CD8-positive, alpha-beta memory T cell (primary cell): ENCODE results near the gene LIG3. TPM values are rescaled to one million over a fixed set of nuclear protein-coding genes. Genes with fewer than 3 reads are reported as not detected.

ENCODE experiments used
- CTCF ChIA-PET: fragments of 350-600 bp; sonication (Branson Sonifier 250); formaldehyde crosslinking; loops from one replicate; lab custom pipeline; 2021; ENCODE audit warnings: antibody characterized with exemption; lab: Charles Lee
- POLR2A ChIA-PET: fragments of 350-600 bp; sonication (Branson Sonifier 250); formaldehyde crosslinking; loops from one replicate; lab custom pipeline; 2021; ENCODE audit warnings: antibody characterized with exemption; lab: Charles Lee
- DNase-seq, 5 donors: peaks; one replicate each; pipeline versions ENCODE4 v3.0.0 to v3.0.0-alpha.2; 2020 to 2022; ENCODE audit warnings: mixed read lengths in 1 of 5
- H3K27ac ChIP-seq: one replicate; pipeline ENCODE4 v1.7.0; 2013; ENCODE audit warnings: low read depth, mild to moderate bottlenecking, low read length, moderate library complexity
- H3K27me3 ChIP-seq: 2 replicates; pipeline ENCODE4 v1.7.0; 2013; ENCODE audit warnings: low read length, mild to moderate bottlenecking; ENCODE audit not compliant: insufficient read depth, poor library complexity, severe bottlenecking
- H3K36me3 ChIP-seq: 2 replicates; pipeline ENCODE4 v1.7.0; 2013; ENCODE audit warnings: mild to moderate bottlenecking, low read length, moderate library complexity; ENCODE audit not compliant: insufficient read depth
- H3K4me1 ChIP-seq: 2 replicates; pipeline ENCODE4 v1.7.0; 2013; ENCODE audit warnings: mild to moderate bottlenecking, low read length, moderate library complexity; ENCODE audit not compliant: insufficient read depth
- H3K4me3 ChIP-seq: 2 replicates; pipeline ENCODE4 v1.7.0; 2013; ENCODE audit warnings: mild to moderate bottlenecking, low read length
- H3K9me3 ChIP-seq: 2 replicates; pipeline ENCODE4 v1.7.0; 2013; ENCODE audit warnings: mild to moderate bottlenecking, low read length
- H3K27ac Mint-ChIP-seq, 8 donors: one replicate each; pipeline ENCODE4 v1.8.0; 2020 to 2021; ENCODE audit warnings: mixed read lengths in 8 of 8, mild to moderate bottlenecking in 6 of 8, inconsistent platforms in 3 of 8, moderate library complexity in 3 of 8
- H3K27me3 Mint-ChIP-seq, 2 donors: one replicate each; pipeline ENCODE4 v1.8.0; 2020 to 2021; ENCODE audit warnings: mixed read lengths in 2 of 2, mild to moderate bottlenecking in 1 of 2, moderate library complexity in 1 of 2
- H3K36me3 Mint-ChIP-seq, 3 donors: one replicate each; pipeline ENCODE4 v1.8.0; 2020 to 2021; ENCODE audit warnings: mixed read lengths in 3 of 3, inconsistent platforms in 1 of 3, mild to moderate bottlenecking in 1 of 3
- H3K4me1 Mint-ChIP-seq, 3 donors: one replicate each; pipeline ENCODE4 v1.8.0; 2020 to 2021; ENCODE audit warnings: mixed read lengths in 3 of 3, inconsistent platforms in 1 of 3, mild to moderate bottlenecking in 1 of 3
- H3K4me3 Mint-ChIP-seq, 7 donors: one replicate each; pipeline ENCODE4 v1.8.0; 2020 to 2021; ENCODE audit warnings: mixed read lengths in 7 of 7, mild to moderate bottlenecking in 6 of 7, moderate library complexity in 4 of 7, inconsistent platforms in 2 of 7
- H3K9me3 Mint-ChIP-seq, 5 donors: one replicate each; pipeline ENCODE4 v1.8.0; 2020 to 2022; ENCODE audit warnings: mixed read lengths in 5 of 5, mild to moderate bottlenecking in 3 of 5, moderate library complexity in 2 of 5, inconsistent platforms in 1 of 5
- polyA plus RNA-seq: library from polyadenylated mRNA; unstranded; fragments of 300-500 nt; fragmentation: Illumina TruSeq; gene quantifications from one replicate; pipeline ENCODE4 v1.2.3, GENCODE V29; 2021
- total RNA-seq, 2 experiments: library from RNA; stranded (reverse); gene quantifications; one replicate each; pipeline ENCODE4 v1.2.3, GENCODE V29; 2021

Gene LIG3
- total and polyA plus RNA-seq, 3 experiments from 2014 or later, result 14.7 to 50.9 (median 48.7) TPM

DNA sequence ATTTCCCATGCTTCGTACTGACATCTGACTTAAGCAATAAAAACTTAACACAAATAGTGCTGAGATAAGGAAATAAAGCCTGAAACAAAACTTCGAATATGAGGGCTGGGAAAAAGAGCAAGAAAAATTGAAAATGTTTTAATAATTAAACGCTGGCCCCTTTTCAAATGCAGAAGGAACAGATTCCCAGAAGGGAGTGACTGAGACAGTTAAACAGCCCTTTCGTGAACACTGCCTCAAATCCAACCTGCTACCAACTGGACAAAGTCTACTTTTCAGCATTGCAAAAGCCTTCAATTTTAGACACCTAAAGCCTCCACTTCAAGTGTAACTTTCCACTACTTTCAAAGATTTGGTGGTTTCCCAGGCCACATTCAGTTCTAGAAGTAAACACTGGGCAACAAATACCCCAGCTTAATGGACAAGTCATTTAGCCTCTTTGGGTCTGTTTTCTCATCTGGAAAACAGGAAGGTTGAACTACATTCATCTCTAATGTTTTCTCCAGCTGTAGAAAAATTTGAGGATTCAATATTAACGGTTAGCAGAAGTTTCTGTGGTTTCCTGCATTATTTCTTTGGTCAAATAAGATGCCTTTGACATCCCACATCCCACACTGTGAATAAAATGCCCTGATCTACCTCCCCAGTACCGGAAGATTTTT, 71.4 kb downstream of the LIG3 start:
- Mint-ChIP-seq H3K4me3 (peak overlapping the region; percentile 32 to 76 (median 71)), H3K4me1 (peaks cover 64 to 83% (median 80%) of the 10 kb centered on the region in 3 donors), H3K27ac (peak overlapping the region; percentile 89 to 99 (median 94)), H3K27me3 (peaks cover 0 to 2% of the 10 kb centered on the region in 2 donors), H3K9me3 (no peaks in the 10 kb centered on the region), H3K36me3 (peaks cover 0 to 24% (median 10%) of the 10 kb centered on the region in 3 donors)
- no peaks in the 10 kb centered on the region for H3K36me3 ChIP-seq
- no peaks in the 10 kb centered on the region for H3K9me3 ChIP-seq
- H3K4me3 ChIP-seq, result peak overlapping the region; percentile 56
- H3K4me1 ChIP-seq, result peaks cover 79% of the 10 kb centered on the region
- H3K27me3 ChIP-seq, result no peaks in the 10 kb centered on the region
- CTCF ChIA-PET, result interaction anchor here (1.1 to 1.3 kb wide), 2 partner anchors 38 to 68 kb away, joined by 3 to 4 read pairs; partner anchors contain the start of gene RAD51D
- POLR2A ChIA-PET, result interaction anchor here (1.0 to 1.7 kb wide), 3 partner anchors 12 to 29 kb away, joined by 3 to 10 read pairs (median 6); partner anchors contain the start of gene RFFL
- DNase-seq, result no peak
- peak overlapping the region; percentile 49 for H3K27ac ChIP-seq

DNA sequence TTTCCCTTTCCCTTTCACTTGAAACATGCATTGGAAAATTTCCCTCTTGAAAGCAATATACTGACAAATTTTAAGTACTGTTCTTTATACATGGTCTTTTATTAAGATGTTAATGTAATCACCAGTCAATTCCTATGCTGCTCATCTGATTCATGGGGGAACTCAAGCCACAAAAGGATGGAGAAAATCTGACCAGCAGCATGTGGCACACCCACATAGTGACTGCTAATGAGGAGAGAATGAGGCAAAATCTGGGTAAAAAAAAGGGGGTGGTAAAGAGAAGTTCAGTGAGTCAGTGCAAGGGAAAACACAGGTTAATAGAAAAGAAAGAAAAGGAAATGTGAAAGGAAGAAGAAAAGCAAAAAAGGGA, 71.9 kb downstream of the LIG3 start:
- POLR2A ChIA-PET, result interaction anchor here (1.7 kb wide), 1 partner anchor 29 kb away, joined by 6 read pairs; no protein-coding TSS in a partner anchor
- H3K9me3 Mint-ChIP-seq, result no peaks in the 10 kb centered on the region
- peaks cover 0 to 23% (median 10%) of the 10 kb centered on the region in 3 donors for H3K36me3 Mint-ChIP-seq
- Histone ChIP-seq H3K27ac (peak overlapping the region; percentile 49), H3K36me3 (no peaks in the 10 kb centered on the region), H3K4me3 (peak overlapping the region; percentile 56), H3K4me1 (peaks cover 74% of the 10 kb centered on the region), H3K27me3 (no peaks in the 10 kb centered on the region), H3K9me3 (no peaks in the 10 kb centered on the region)
- no peak for DNase-seq
- peak overlapping the region; percentile 89 to 99 (median 94) for H3K27ac Mint-ChIP-seq
- peaks cover 0 to 3% of the 10 kb centered on the region in 2 donors for H3K27me3 Mint-ChIP-seq
- H3K4me3 Mint-ChIP-seq, result peak overlapping the region; percentile 5 to 76 (median 66)
- CTCF ChIA-PET, result interaction anchor here (1.1 to 3.0 kb wide), 3 partner anchors 12 to 68 kb away, joined by 3 to 17 read pairs (median 4); partner anchors contain the start of genes RAD51D and RFFL
- peaks cover 59 to 80% (median 78%) of the 10 kb centered on the region in 3 donors for H3K4me1 Mint-ChIP-seq

DNA sequence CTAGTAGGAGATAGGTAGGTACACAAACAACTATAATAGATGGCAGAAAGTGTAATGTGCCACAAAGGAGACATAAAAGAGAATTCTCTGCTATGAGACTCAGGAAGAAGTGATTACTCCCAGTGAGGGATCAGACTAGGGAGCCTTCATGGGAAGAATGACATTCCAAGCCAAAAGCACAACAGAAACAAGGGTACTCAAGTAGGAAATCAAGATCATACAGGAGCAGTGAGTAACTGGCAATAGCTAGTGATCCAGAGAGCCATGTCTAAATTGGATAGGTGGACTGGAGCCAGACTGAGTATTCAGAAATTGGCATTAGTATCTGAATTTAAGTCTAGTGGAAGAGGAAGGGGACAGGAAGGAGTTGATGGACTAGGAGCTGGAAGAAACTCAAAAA, 72.5 kb downstream of the LIG3 start:
- ChIA-PET CTCF (interaction anchor here (1.1 to 3.0 kb wide), 4 partner anchors 10 to 55 kb away, joined by 3 to 17 read pairs (median 4); partner anchors contain the start of gene RFFL), POLR2A (interaction anchor here (0.7 to 1.9 kb wide), 5 partner anchors 10 to 37 kb away, joined by 3 to 8 read pairs (median 3); partner anchors contain the start of gene RFFL)
- H3K9me3 ChIP-seq, result no peaks in the 10 kb centered on the region
- H3K36me3 ChIP-seq, result no peaks in the 10 kb centered on the region
- no peaks in the 10 kb centered on the region for H3K27me3 ChIP-seq
- peak overlapping the region; percentile 18 for H3K27ac ChIP-seq
- peaks cover 69% of the 10 kb centered on the region for H3K4me1 ChIP-seq
- Mint-ChIP-seq H3K9me3 (no peaks in the 10 kb centered on the region), H3K27me3 (peaks cover 0 to 3% of the 10 kb centered on the region in 2 donors), H3K36me3 (peaks cover 0 to 27% (median 14%) of the 10 kb centered on the region in 3 donors), H3K4me1 (peaks cover 64 to 83% (median 82%) of the 10 kb centered on the region in 3 donors), H3K27ac (peak overlapping the region; percentile 89 to 99 (median 94)), H3K4me3 (peak overlapping the region in 6 of 7 donors; percentile 40 to 76 (median 70))
- H3K4me3 ChIP-seq, result peak overlapping the region; percentile 56
- DNase-seq, result no peak

DNA sequence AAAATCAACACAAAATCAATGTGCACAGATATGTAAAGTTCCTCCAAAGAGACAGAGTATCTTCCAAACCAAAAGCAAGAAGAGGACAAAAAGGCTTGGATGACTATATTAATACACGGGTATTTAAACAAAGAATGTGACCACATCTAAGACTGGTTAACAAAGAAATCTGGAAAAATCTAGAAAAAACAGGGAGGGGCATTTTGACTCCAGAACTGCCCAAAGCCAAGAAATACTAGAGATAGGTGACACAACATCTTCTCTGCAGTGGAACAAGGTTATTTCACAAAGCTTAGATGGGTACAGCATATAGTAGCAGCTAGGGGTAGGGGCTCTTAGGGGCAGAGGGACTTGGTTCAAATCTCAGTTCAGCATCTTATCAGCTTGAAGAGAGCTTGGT, 72.9 kb downstream of the LIG3 start:
- Histone ChIP-seq H3K36me3 (no peaks in the 10 kb centered on the region), H3K4me3 (no peak overlapping the region), H3K4me1 (peaks cover 69% of the 10 kb centered on the region), H3K27ac (peak overlapping the region; percentile 18), H3K27me3 (no peaks in the 10 kb centered on the region), H3K9me3 (no peaks in the 10 kb centered on the region)
- H3K27me3 Mint-ChIP-seq, result peaks cover 0 to 3% of the 10 kb centered on the region in 2 donors
- CTCF ChIA-PET, result interaction anchor here (1.1 to 3.0 kb wide), 5 partner anchors 9 to 56 kb away, joined by 3 to 17 read pairs (median 6); partner anchors contain the start of gene RFFL
- H3K36me3 Mint-ChIP-seq, result peaks cover 0 to 27% (median 14%) of the 10 kb centered on the region in 3 donors
- peak overlapping the region in 5 of 7 donors; percentile 13 to 75 (median 41) for H3K4me3 Mint-ChIP-seq
- H3K4me1 Mint-ChIP-seq, result peaks cover 67 to 87% (median 86%) of the 10 kb centered on the region in 3 donors
- H3K9me3 Mint-ChIP-seq, result no peaks in the 10 kb centered on the region
- POLR2A ChIA-PET, result interaction anchor here (0.6 to 1.9 kb wide), 7 partner anchors 10 to 73 kb away, joined by 3 to 8 read pairs (median 3); partner anchors contain the start of genes LIG3 and RFFL
- DNase-seq, result no peak
- peak overlapping the region; percentile 89 to 99 (median 94) for H3K27ac Mint-ChIP-seq

DNA sequence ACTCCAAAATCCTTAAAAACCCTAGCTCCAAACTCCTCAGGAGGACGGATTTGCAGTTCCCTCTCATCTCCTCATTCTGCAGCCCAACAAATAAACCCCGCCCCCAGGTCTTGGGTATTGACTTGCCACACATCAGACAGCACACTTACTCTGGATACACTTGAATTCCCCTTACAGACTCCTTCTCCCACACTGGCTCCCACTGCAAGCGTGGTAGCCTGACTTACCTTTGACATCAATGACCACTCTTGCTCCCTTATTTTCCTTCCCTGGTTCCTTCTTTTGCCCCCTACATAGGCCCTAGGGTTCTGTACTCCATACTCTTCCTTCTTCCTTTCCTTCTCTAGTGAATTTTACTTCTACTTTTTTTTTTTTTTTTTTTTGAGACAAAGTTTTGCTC, 75.7 kb downstream of the LIG3 start:
- Histone ChIP-seq H3K36me3 (no peaks in the 10 kb centered on the region), H3K27me3 (no peaks in the 10 kb centered on the region), H3K27ac (no peak overlapping the region), H3K4me3 (no peak overlapping the region), H3K9me3 (no peaks in the 10 kb centered on the region), H3K4me1 (peaks cover 48% of the 10 kb centered on the region)
- ChIA-PET CTCF (interaction anchor here (0.7 kb wide), 1 partner anchor 26 kb away, joined by 3 read pairs; no protein-coding TSS in a partner anchor), POLR2A (interaction anchor here (0.6 kb wide), 1 partner anchor 45 kb away, joined by 3 read pairs; no protein-coding TSS in a partner anchor)
- Mint-ChIP-seq H3K4me3 (peak overlapping the region in 1 of 7 donors; percentile 34), H3K36me3 (peaks cover 0 to 35% (median 19%) of the 10 kb centered on the region in 3 donors), H3K27ac (peak overlapping the region; percentile 59 to 93 (median 78)), H3K4me1 (peaks cover 69 to 87% (median 84%) of the 10 kb centered on the region in 3 donors), H3K9me3 (peaks cover 0 to 1% (median 0%) of the 10 kb centered on the region in 5 donors), H3K27me3 (peaks cover 0 to 3% of the 10 kb centered on the region in 2 donors)
- no peak for DNase-seq

DNA sequence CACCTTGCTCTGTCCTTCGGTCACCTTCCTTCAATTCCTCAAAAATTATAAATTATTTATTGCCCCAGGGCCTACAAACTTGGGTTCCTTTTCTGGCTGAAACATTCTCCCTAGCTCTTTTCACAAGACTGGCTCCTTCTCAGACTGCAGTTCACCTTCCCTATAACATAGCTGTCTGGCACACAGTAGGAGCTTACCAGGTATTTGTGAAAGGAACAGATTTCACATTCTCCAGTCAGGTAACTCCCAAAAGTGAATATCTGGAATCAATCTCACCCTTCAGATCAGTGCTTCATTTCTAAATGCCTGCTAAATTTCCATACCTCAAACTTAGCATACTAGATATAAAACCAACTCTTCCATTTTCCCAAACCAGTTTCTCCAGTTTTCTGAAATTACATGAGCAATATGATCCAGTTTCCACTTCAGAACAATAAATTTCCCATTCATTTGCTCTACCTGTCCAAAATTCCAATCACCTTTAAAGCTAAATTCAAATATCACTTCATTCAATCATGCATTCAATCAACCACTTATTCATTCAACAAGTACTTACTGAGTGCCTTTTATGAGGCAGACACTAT, 77.1 kb downstream of the LIG3 start:
- peaks cover 0 to 39% (median 21%) of the 10 kb centered on the region in 3 donors for H3K36me3 Mint-ChIP-seq
- H3K27ac Mint-ChIP-seq, result peak overlapping the region in 7 of 8 donors; percentile 48 to 88 (median 67)
- ChIA-PET POLR2A (interaction anchor here (0.6 kb wide), 1 partner anchor 200 kb away, joined by 5 read pairs; no protein-coding TSS in a partner anchor), CTCF (no interaction called here)
- Histone ChIP-seq H3K4me1 (peaks cover 40% of the 10 kb centered on the region), H3K9me3 (no peaks in the 10 kb centered on the region), H3K27me3 (no peaks in the 10 kb centered on the region), H3K36me3 (no peaks in the 10 kb centered on the region), H3K4me3 (no peak overlapping the region), H3K27ac (no peak overlapping the region)
- H3K27me3 Mint-ChIP-seq, result peaks cover 0 to 3% of the 10 kb centered on the region in 2 donors
- no peak for DNase-seq
- H3K4me1 Mint-ChIP-seq, result peaks cover 58 to 80% (median 77%) of the 10 kb centered on the region in 3 donors
- H3K4me3 Mint-ChIP-seq, result no peak overlapping the region
- H3K9me3 Mint-ChIP-seq, result peaks cover 0 to 1% (median 0%) of the 10 kb centered on the region in 5 donors
